Activated CD8-positive, alpha-beta T cell treated with anti-CD3 and anti-CD28 coated beads for 36 hours (primary cell): ENCODE data around the gene TNFSF15. TPM values are rescaled to one million over a fixed set of nuclear protein-coding genes. Genes with fewer than 3 reads are reported as not detected.

ENCODE experiments used
- ATAC-seq: fragments of 200-7000 bp; cut with Tn5 transposase; one replicate; pipeline ENCODE4 v1.10.0; 2021; ENCODE audit warnings: mild to moderate bottlenecking, moderate library complexity
- CTCF ChIA-PET: fragments of 350-600 bp; sonication (Branson Sonifier 250); formaldehyde crosslinking; loops from one replicate; lab custom pipeline; 2021; ENCODE audit warnings: antibody characterized with exemption; lab: Charles Lee
- POLR2A ChIA-PET: fragments of 350-600 bp; sonication (Branson Sonifier 250); formaldehyde crosslinking; loops from one replicate; lab custom pipeline; 2021; ENCODE audit warnings: antibody characterized with exemption; lab: Charles Lee
- DNase-seq: peaks from one replicate; pipeline ENCODE4 v3.0.0-alpha.2; 2020
- H3K27ac Mint-ChIP-seq: one replicate; pipeline ENCODE4 v1.8.0; 2021; ENCODE audit warnings: mild to moderate bottlenecking, mixed read lengths
- H3K27me3 Mint-ChIP-seq: one replicate; pipeline ENCODE4 v1.8.0; 2021; ENCODE audit warnings: mixed read lengths
- H3K36me3 Mint-ChIP-seq: one replicate; pipeline ENCODE4 v1.8.0; 2021; ENCODE audit warnings: low read depth, mixed read lengths
- H3K4me1 Mint-ChIP-seq: one replicate; pipeline ENCODE4 v1.8.0; 2021; ENCODE audit warnings: low read depth, mixed read lengths
- H3K4me3 Mint-ChIP-seq: one replicate; pipeline ENCODE4 v1.8.0; 2021; ENCODE audit warnings: mild to moderate bottlenecking, moderate library complexity, mixed read lengths
- H3K9me3 Mint-ChIP-seq: one replicate; pipeline ENCODE4 v1.8.0; 2021; ENCODE audit warnings: mixed read lengths
- intact Hi-C: fragments of 100-400 bp; cut with micrococcal nuclease; formaldehyde crosslinking; loops from one replicate; pipeline ENCODE4 v1.10.0; 2022
- total RNA-seq, 2 experiments: library from RNA; stranded (reverse); gene quantifications; one replicate each; pipeline ENCODE4 v1.2.3, GENCODE V29; 2021
- TF ChIP-seq, protein P1 (sequence below): fragments of 200-600 bp; IDR thresholded peaks from one replicate; pipeline ENCODE4 v1.8.0; 2022; ENCODE audit warnings: antibody characterized with exemption, mild to moderate bottlenecking

The TNFSF15 gene
- total RNA-seq, 2 experiments from 2014 or later, result 0.16 to 0.23 TPM

DNA sequence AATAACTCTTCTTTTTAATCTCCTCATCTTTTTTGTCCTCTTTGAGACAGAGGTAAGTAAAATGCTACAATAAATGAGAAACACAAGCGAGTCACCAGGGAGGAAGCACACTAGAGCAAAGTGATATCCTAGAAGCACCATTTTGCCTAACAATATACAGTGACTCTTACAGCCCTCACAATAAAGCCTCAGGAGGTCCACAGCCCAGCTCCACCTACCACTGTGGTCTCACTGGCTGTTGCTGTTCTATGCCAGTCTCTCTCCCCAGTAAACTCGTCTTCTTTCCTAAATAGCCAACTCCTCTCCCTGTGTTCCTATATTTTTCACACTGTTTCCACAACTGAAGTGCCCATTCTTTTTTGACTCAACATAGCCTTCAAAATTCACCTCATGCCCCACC is 44.3 kb downstream of the TNFSF15 start:
- TF ChIP-seq, protein P1, sequence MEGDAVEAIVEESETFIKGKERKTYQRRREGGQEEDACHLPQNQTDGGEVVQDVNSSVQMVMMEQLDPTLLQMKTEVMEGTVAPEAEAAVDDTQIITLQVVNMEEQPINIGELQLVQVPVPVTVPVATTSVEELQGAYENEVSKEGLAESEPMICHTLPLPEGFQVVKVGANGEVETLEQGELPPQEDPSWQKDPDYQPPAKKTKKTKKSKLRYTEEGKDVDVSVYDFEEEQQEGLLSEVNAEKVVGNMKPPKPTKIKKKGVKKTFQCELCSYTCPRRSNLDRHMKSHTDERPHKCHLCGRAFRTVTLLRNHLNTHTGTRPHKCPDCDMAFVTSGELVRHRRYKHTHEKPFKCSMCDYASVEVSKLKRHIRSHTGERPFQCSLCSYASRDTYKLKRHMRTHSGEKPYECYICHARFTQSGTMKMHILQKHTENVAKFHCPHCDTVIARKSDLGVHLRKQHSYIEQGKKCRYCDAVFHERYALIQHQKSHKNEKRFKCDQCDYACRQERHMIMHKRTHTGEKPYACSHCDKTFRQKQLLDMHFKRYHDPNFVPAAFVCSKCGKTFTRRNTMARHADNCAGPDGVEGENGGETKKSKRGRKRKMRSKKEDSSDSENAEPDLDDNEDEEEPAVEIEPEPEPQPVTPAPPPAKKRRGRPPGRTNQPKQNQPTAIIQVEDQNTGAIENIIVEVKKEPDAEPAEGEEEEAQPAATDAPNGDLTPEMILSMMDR, result no peak
- intact Hi-C loops, result no loop called here
- ATAC-seq (no peak), DNase-seq (no peak)
- CTCF ChIA-PET, result interaction anchor here (1.3 to 1.6 kb wide), 2 partner anchors 13 to 149 kb away, joined by 4 read pairs; no protein-coding TSS in a partner anchor
- H3K4me1 Mint-ChIP-seq, result peaks cover 5% of the 10 kb centered on the region
- H3K36me3 Mint-ChIP-seq, result no peaks in the 10 kb centered on the region
- no peak overlapping the region for H3K4me3 Mint-ChIP-seq
- POLR2A ChIA-PET, result no interaction called here
- H3K27me3 Mint-ChIP-seq, result no peaks in the 10 kb centered on the region
- no peaks in the 10 kb centered on the region for H3K9me3 Mint-ChIP-seq
- H3K27ac Mint-ChIP-seq, result no peak overlapping the region

- Mint-ChIP-seq H3K36me3 (no peaks in the 10 kb centered on the region), H3K4me3 (no peak overlapping the region), H3K4me1 (peaks cover 9% of the 10 kb centered on the region), H3K27me3 (no peaks in the 10 kb centered on the region), H3K9me3 (no peaks in the 10 kb centered on the region), H3K27ac (no peak overlapping the region)
- CTCF ChIA-PET, result interaction anchor here (0.6 kb wide), 1 partner anchor 113 kb away, joined by 3 read pairs; no protein-coding TSS in a partner anchor
- ATAC-seq (no peak), DNase-seq (no peak)
- POLR2A ChIA-PET, result interaction anchor here (1.3 kb wide), 1 partner anchor 15 kb away, joined by 3 read pairs; no protein-coding TSS in a partner anchor
- intact Hi-C loops, result no loop called here
- TF ChIP-seq, protein P1, result no peak
These were observed 46.1 kb downstream of the TNFSF15 start for GRCh38 chr9:114759512-114760341.

DNA sequence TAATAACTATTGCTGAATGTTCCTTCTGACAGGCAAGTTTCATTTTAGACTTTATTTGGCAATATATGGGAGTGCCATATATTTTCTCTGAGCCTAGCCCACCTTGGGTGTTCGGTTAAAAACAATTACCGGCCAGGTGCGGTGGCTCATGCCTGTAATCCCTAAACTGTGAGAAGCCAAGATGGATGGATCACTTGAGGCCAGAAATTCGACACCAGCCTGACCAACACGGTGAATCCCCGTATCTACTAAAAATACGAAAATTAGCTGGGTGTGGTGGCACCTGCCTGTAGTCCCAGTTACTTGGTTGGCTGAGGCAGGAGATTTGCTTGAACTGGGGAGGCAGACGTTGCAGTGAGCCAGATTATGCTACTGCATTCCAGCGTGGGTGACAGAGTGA is 47.9 kb downstream of the TNFSF15 start:
- H3K4me1 Mint-ChIP-seq, result peaks cover 18% of the 10 kb centered on the region

GRCh38 chr9:114757395-114757794 is 48.4 kb downstream of the TNFSF15 start:
- H3K4me3 Mint-ChIP-seq, result no peak overlapping the region
- TF ChIP-seq, protein P1, result no peak
- H3K27me3 Mint-ChIP-seq, result no peaks in the 10 kb centered on the region
- H3K27ac Mint-ChIP-seq, result no peak overlapping the region
- POLR2A ChIA-PET, result no interaction called here
- no peaks in the 10 kb centered on the region for H3K36me3 Mint-ChIP-seq
- DNase-seq (no peak), ATAC-seq (no peak)
- intact Hi-C loops, result no loop called here
- CTCF ChIA-PET, result interaction anchor here (1.0 kb wide), 1 partner anchor 12 kb away, joined by 3 read pairs; no protein-coding TSS in a partner anchor
- H3K4me1 Mint-ChIP-seq, result peaks cover 18% of the 10 kb centered on the region
- H3K9me3 Mint-ChIP-seq, result no peaks in the 10 kb centered on the region

More for the DNA sequence above, 47.9 kb downstream of the TNFSF15 start:
- TF ChIP-seq, protein P1, result no peak
- DNase-seq (no peak), ATAC-seq (no peak)
- ChIA-PET CTCF (interaction anchor here (1.0 kb wide), 1 partner anchor 12 kb away, joined by 3 read pairs; no protein-coding TSS in a partner anchor), POLR2A (no interaction called here)
- Mint-ChIP-seq H3K27me3 (no peaks in the 10 kb centered on the region), H3K9me3 (no peaks in the 10 kb centered on the region), H3K36me3 (no peaks in the 10 kb centered on the region), H3K27ac (no peak overlapping the region), H3K4me3 (no peak overlapping the region)
- intact Hi-C loops, result no loop called here

- CTCF ChIA-PET, result no interaction called here
These were observed 48.9 kb downstream of the TNFSF15 start for GRCh38 chr9:114756920-114757319.

More at GRCh38 chr9:114756920-114757319, 48.9 kb downstream of the TNFSF15 start:
- ATAC-seq (no peak), DNase-seq (no peak)
- Mint-ChIP-seq H3K36me3 (no peaks in the 10 kb centered on the region), H3K9me3 (no peaks in the 10 kb centered on the region), H3K27me3 (no peaks in the 10 kb centered on the region), H3K4me3 (no peak overlapping the region), H3K27ac (no peak overlapping the region), H3K4me1 (peaks cover 18% of the 10 kb centered on the region)
- TF ChIP-seq, protein P1, result no peak
- intact Hi-C loops, result no loop called here
- POLR2A ChIA-PET, result no interaction called here
